ENCODE data around the gene LDLR.

The LDLR gene

DNA sequence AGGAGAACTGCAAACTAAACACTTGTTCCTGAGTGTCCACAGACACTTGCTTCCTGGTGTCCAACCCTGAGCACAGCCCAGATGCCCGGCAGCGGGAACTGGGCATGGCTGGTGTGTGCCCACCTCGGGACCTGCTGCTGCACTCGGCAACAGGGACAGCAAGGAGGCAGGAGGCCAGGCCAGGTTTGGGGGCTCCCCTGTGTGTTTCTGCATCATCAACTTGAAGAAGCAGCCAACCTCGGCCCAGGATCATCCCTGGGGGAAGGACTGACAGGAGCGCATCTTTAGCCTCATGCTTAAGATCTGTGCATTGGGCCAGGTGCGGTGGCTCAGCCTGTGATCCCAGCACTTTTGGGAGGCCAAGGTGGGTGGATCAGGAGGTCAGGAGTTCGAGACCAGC lies 35.1 kb upstream of the LDLR start:
- H3K9me3 ChIP-seq (ENCODE audit: insufficient read depth, low read length), result no peaks in the 10 kb centered on the region
- H3K4me2 ChIP-seq (ENCODE audit: low read depth, low read length, poor library complexity, severe bottlenecking), result no peak overlapping the region
- no peaks in the 10 kb centered on the region for H3K9me2 ChIP-seq (replicated peaks; ENCODE audit: insufficient read depth, low read length)
- H3K27ac ChIP-seq (ENCODE audit: low read depth, low read length), result no peak overlapping the region; the same call in 1 of the 2 replicates
- H3K9ac ChIP-seq (ENCODE audit: low read length), result no peak overlapping the region
- H3F3A ChIP-seq (ENCODE audit: insufficient read depth), result peaks cover 36% of the 10 kb centered on the region
- no peak for TF ChIP-seq EZH2phosphoT487 (conservative IDR thresholded peaks at IDR 0.05; ENCODE audit: low read length)
- TF ChIP-seq, protein P1, sequence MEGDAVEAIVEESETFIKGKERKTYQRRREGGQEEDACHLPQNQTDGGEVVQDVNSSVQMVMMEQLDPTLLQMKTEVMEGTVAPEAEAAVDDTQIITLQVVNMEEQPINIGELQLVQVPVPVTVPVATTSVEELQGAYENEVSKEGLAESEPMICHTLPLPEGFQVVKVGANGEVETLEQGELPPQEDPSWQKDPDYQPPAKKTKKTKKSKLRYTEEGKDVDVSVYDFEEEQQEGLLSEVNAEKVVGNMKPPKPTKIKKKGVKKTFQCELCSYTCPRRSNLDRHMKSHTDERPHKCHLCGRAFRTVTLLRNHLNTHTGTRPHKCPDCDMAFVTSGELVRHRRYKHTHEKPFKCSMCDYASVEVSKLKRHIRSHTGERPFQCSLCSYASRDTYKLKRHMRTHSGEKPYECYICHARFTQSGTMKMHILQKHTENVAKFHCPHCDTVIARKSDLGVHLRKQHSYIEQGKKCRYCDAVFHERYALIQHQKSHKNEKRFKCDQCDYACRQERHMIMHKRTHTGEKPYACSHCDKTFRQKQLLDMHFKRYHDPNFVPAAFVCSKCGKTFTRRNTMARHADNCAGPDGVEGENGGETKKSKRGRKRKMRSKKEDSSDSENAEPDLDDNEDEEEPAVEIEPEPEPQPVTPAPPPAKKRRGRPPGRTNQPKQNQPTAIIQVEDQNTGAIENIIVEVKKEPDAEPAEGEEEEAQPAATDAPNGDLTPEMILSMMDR (IDR thresholded peaks at IDR 0.05; ENCODE audit: insufficient read depth, low read length, poor library complexity, severe bottlenecking), result no peak
- no peaks in the 10 kb centered on the region for H4K20me1 ChIP-seq (ENCODE audit: low read depth, low read length)
- no peaks in the 10 kb centered on the region; the same call in 1 of the 2 replicates for H3K36me3 ChIP-seq (ENCODE audit: low read length)
- H3K4me3 ChIP-seq (ENCODE audit: insufficient read depth, low read length, poor library complexity, severe bottlenecking), result no peak overlapping the region
- H3K79me2 ChIP-seq (ENCODE audit: insufficient read depth, low read length), result peaks cover 4% of the 10 kb centered on the region; the same call in 1 of the 2 replicates
- no peaks in the 10 kb centered on the region for H3K27me3 ChIP-seq (ENCODE audit: low read length)
- H2AFZ ChIP-seq (ENCODE audit: low read depth, low read length, severe bottlenecking), result no peak overlapping the region

DNA sequence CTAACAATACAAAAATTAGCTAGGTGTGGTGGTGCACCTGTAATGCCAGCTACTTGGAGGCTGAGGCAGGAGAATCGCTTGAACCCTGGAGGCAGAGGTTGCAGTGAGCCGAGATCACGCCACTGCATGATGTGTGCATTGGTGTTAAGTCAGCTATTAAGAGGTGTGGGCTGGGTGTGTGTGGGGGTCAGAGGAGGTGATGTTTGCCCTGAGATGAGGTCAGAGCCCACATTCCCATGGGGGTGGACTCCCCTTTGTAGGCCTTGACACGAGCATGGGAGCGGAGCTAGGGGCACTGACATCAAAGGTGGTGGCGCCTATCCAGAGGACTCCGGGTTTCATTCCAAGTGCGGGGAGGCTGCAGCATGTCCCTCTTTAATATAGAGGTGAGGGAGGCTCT lies 34.6 kb upstream of the LDLR start:
- Histone ChIP-seq H3K9me3 (ENCODE audit: insufficient read depth, low read length) (no peaks in the 10 kb centered on the region), H3K79me2 (ENCODE audit: insufficient read depth, low read length) (peaks cover 4% of the 10 kb centered on the region; the same call in 1 of the 2 replicates), H3K4me2 (ENCODE audit: low read depth, low read length, poor library complexity, severe bottlenecking) (no peak overlapping the region), H3K36me3 (ENCODE audit: low read length) (no peaks in the 10 kb centered on the region; the same call in 1 of the 2 replicates), H4K20me1 (ENCODE audit: low read depth, low read length) (no peaks in the 10 kb centered on the region), H3K27ac (ENCODE audit: low read depth, low read length) (no peak overlapping the region), H3K9me2 (replicated peaks; ENCODE audit: insufficient read depth, low read length) (no peaks in the 10 kb centered on the region), H3K4me3 (ENCODE audit: insufficient read depth, low read length, poor library complexity, severe bottlenecking) (no peak overlapping the region), H2AFZ (ENCODE audit: low read depth, low read length, severe bottlenecking) (no peak overlapping the region), H3K27me3 (ENCODE audit: low read length) (no peaks in the 10 kb centered on the region), H3F3A (ENCODE audit: insufficient read depth) (peaks cover 32% of the 10 kb centered on the region), H3K9ac (ENCODE audit: low read length) (no peak overlapping the region)
- TF ChIP-seq, protein P1 (IDR thresholded peaks at IDR 0.05; ENCODE audit: insufficient read depth, low read length, poor library complexity, severe bottlenecking), result no peak
- TF ChIP-seq EZH2phosphoT487 (conservative IDR thresholded peaks at IDR 0.05; ENCODE audit: low read length), result no peak

DNA sequence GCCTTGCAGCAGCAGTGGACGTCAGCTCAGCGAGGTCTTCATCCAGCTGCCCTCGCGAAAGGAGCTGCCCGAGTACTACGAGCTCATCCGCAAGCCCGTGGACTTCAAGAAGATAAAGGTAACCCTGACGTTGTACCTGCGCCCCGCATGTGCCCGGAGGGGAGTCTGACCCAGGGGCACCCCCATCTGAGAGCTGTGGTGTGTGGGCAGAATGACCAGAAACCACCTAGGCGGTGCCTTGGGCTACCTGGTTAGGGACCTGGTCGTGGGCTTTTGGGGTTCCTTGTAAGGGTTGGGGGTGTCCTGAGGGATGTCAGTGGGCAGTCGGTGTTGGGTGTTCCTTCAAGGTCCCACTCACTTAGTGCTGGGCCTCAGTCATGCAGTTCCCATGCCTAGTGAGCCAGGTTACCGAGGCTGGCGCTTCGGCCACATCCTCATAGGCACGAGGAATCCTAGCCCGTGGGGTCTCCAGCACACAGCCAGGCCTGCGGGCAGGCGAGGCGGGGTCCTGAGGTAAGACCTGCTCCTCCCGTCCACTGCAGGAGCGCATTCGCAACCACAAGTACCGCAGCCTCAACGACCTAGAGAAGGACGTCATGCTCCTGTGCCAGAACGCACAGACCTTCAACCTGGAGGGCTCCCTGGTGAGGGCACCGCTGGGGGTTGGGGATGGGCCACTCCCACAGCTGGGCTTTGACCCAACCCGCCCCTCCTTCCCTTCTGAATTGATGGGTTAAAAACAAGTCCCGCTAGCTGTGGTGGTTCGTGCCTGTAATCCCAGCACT lies 30.8 kb upstream of the LDLR start:
- TF ChIP-seq EZH2phosphoT487 (conservative IDR thresholded peaks at IDR 0.05; ENCODE audit: low read length), result no peak
- TF ChIP-seq, protein P1 (IDR thresholded peaks at IDR 0.05; ENCODE audit: insufficient read depth, low read length, poor library complexity, severe bottlenecking), result no peak
- no peaks in the 10 kb centered on the region for H4K20me1 ChIP-seq (ENCODE audit: low read depth, low read length)
- no peak overlapping the region for H3K27ac ChIP-seq (ENCODE audit: low read depth, low read length)
- no peaks in the 10 kb centered on the region; the same call in 1 of the 2 replicates for H3K36me3 ChIP-seq (ENCODE audit: low read length)
- H3K9me2 ChIP-seq (replicated peaks; ENCODE audit: insufficient read depth, low read length), result no peaks in the 10 kb centered on the region
- no peaks in the 10 kb centered on the region for H3K9me3 ChIP-seq (ENCODE audit: insufficient read depth, low read length)
- no peak overlapping the region for H3K9ac ChIP-seq (ENCODE audit: low read length)
- H2AFZ ChIP-seq (ENCODE audit: low read depth, low read length, severe bottlenecking), result no peak overlapping the region
- no peak overlapping the region for H3K4me2 ChIP-seq (ENCODE audit: low read depth, low read length, poor library complexity, severe bottlenecking)
- H3K4me3 ChIP-seq (ENCODE audit: insufficient read depth, low read length, poor library complexity, severe bottlenecking), result no peak overlapping the region
- H3K27me3 ChIP-seq (ENCODE audit: low read length), result no peaks in the 10 kb centered on the region
- H3K79me2 ChIP-seq (ENCODE audit: insufficient read depth, low read length), result 0 out of 2 replicates have a peak, but pooled peaks cover 4% of the 10 kb centered on the region
- H3F3A ChIP-seq (ENCODE audit: insufficient read depth), result no peaks in the 10 kb centered on the region

Measured in SU-DHL-6 (cell line).